Measurements from ENCODE around the gene SLAMF6.

Gene SLAMF6

GRCh38 chr1:160499631-160500030 lies 23.4 kb downstream of the SLAMF6 start:
- no peak for TF ChIP-seq NFIC (IDR thresholded peaks at IDR 0.05)

GRCh38 chr1:160496334-160496733 lies 26.7 kb downstream of the SLAMF6 start:
- TF ChIP-seq EP300 (IDR thresholded peaks at IDR 0.05; ENCODE audit: borderline replicate concordance): no peak
- TF ChIP-seq ZBTB7A (IDR thresholded peaks at IDR 0.05; ENCODE audit: low read depth): no peak
- TF ChIP-seq, protein P1, sequence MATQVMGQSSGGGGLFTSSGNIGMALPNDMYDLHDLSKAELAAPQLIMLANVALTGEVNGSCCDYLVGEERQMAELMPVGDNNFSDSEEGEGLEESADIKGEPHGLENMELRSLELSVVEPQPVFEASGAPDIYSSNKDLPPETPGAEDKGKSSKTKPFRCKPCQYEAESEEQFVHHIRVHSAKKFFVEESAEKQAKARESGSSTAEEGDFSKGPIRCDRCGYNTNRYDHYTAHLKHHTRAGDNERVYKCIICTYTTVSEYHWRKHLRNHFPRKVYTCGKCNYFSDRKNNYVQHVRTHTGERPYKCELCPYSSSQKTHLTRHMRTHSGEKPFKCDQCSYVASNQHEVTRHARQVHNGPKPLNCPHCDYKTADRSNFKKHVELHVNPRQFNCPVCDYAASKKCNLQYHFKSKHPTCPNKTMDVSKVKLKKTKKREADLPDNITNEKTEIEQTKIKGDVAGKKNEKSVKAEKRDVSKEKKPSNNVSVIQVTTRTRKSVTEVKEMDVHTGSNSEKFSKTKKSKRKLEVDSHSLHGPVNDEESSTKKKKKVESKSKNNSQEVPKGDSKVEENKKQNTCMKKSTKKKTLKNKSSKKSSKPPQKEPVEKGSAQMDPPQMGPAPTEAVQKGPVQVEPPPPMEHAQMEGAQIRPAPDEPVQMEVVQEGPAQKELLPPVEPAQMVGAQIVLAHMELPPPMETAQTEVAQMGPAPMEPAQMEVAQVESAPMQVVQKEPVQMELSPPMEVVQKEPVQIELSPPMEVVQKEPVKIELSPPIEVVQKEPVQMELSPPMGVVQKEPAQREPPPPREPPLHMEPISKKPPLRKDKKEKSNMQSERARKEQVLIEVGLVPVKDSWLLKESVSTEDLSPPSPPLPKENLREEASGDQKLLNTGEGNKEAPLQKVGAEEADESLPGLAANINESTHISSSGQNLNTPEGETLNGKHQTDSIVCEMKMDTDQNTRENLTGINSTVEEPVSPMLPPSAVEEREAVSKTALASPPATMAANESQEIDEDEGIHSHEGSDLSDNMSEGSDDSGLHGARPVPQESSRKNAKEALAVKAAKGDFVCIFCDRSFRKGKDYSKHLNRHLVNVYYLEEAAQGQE (IDR thresholded peaks at IDR 0.05; ENCODE audit: low read depth): no peak
- no peak for TF ChIP-seq RAD21 (IDR thresholded peaks at IDR 0.05; ENCODE audit: low read depth)
- TF ChIP-seq CREB1 (IDR thresholded peaks at IDR 0.05; ENCODE audit: low read depth): no peak
- TF ChIP-seq TEAD4 (IDR thresholded peaks at IDR 0.05): no peak
- no peak for TF ChIP-seq NFIC (IDR thresholded peaks at IDR 0.05)
- TF ChIP-seq CEBPB (IDR thresholded peaks at IDR 0.05): no peak
- TF ChIP-seq USF1 (IDR thresholded peaks at IDR 0.05): no peak
- TF ChIP-seq YY1 (IDR thresholded peaks at IDR 0.05; ENCODE audit: low read depth): no peak
- no peak for TF ChIP-seq FOXM1 (IDR thresholded peaks at IDR 0.05; ENCODE audit: borderline replicate concordance, low read depth)
- TF ChIP-seq TCF12 (IDR thresholded peaks at IDR 0.05; ENCODE audit: low read depth): no peak
- no peak for TF ChIP-seq TAF1 (IDR thresholded peaks at IDR 0.05; ENCODE audit: low read depth)
- TF ChIP-seq MAX (IDR thresholded peaks at IDR 0.05): no peak
- no peak for TF ChIP-seq EGR1 (IDR thresholded peaks at IDR 0.05)

DNA sequence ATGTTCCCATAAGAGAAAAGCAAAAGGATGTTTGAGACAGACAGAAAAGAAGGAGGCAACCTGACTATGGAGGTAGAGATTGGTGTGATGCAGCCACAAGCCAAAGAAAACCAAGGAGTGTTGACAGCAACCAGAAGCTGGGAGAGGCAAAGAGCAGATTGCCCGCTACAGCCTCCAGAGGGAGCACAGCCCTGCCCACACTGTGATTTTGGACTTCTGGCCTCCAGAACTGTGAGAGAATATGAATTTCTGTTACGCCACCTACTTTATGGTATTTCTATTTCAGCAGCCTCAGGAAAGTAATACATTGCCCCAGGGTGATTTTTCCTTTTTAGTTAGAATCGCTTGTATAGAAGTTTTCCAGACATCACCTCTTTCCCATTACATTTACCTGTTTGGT lies 28.4 kb downstream of the SLAMF6 start:
- no peak for TF ChIP-seq TCF12 (IDR thresholded peaks at IDR 0.05; ENCODE audit: low read depth)
- TF ChIP-seq ZBTB7A (IDR thresholded peaks at IDR 0.05; ENCODE audit: low read depth): no peak
- no peak for TF ChIP-seq EGR1 (IDR thresholded peaks at IDR 0.05)
- no peak for TF ChIP-seq TEAD4 (IDR thresholded peaks at IDR 0.05)
- TF ChIP-seq, protein P1 (IDR thresholded peaks at IDR 0.05; ENCODE audit: low read depth): no peak

GRCh38 chr1:160492617-160493016 lies 30.4 kb downstream of the SLAMF6 start:
- TF ChIP-seq FOXM1 (IDR thresholded peaks at IDR 0.05; ENCODE audit: borderline replicate concordance, low read depth): no peak
- TF ChIP-seq MAX (IDR thresholded peaks at IDR 0.05): no peak
- TF ChIP-seq USF1 (IDR thresholded peaks at IDR 0.05): no peak
- no peak for TF ChIP-seq ZBTB7A (IDR thresholded peaks at IDR 0.05; ENCODE audit: low read depth)
- no peak for TF ChIP-seq TCF12 (IDR thresholded peaks at IDR 0.05; ENCODE audit: low read depth)
- TF ChIP-seq EGR1 (IDR thresholded peaks at IDR 0.05): no peak
- TF ChIP-seq YY1 (IDR thresholded peaks at IDR 0.05; ENCODE audit: low read depth): no peak
- no peak for TF ChIP-seq RAD21 (IDR thresholded peaks at IDR 0.05; ENCODE audit: low read depth)
- TF ChIP-seq EP300 (IDR thresholded peaks at IDR 0.05; ENCODE audit: borderline replicate concordance): no peak
- no peak for TF ChIP-seq TEAD4 (IDR thresholded peaks at IDR 0.05)
- TF ChIP-seq NFIC (IDR thresholded peaks at IDR 0.05): no peak

GRCh38 chr1:160491981-160492380 lies 31.1 kb downstream of the SLAMF6 start:
- no peak for TF ChIP-seq TCF12 (IDR thresholded peaks at IDR 0.05; ENCODE audit: low read depth)

GRCh38 chr1:160491017-160491416 lies 32.0 kb downstream of the SLAMF6 start:
- TF ChIP-seq EGR1 (IDR thresholded peaks at IDR 0.05): no peak
- no peak for TF ChIP-seq TEAD4 (IDR thresholded peaks at IDR 0.05)
- TF ChIP-seq TCF12 (IDR thresholded peaks at IDR 0.05; ENCODE audit: low read depth): no peak
- TF ChIP-seq NFIC (IDR thresholded peaks at IDR 0.05): no peak
- TF ChIP-seq EP300 (IDR thresholded peaks at IDR 0.05; ENCODE audit: borderline replicate concordance): no peak
- TF ChIP-seq, protein P1 (IDR thresholded peaks at IDR 0.05; ENCODE audit: low read depth): no peak
- no peak for TF ChIP-seq TAF1 (IDR thresholded peaks at IDR 0.05; ENCODE audit: low read depth)
- no peak for TF ChIP-seq YY1 (IDR thresholded peaks at IDR 0.05; ENCODE audit: low read depth)
- no peak for TF ChIP-seq RAD21 (IDR thresholded peaks at IDR 0.05; ENCODE audit: low read depth)
- no peak for TF ChIP-seq ZBTB7A (IDR thresholded peaks at IDR 0.05; ENCODE audit: low read depth)
- TF ChIP-seq CREB1 (IDR thresholded peaks at IDR 0.05; ENCODE audit: low read depth): no peak
